HG03442 (cell line): ENCODE results near the gene ISL2.
"Not testable (repeated sequence)": the region's sequence is repeated elsewhere in the genome, so short reads cannot be mapped to it uniquely, and the experiment has no call there.

Source experiments
- ATAC-seq: cut with Tn5 transposase; IDR thresholded peaks from one replicate; pipeline ENCODE4 v1.9.1; 2021; ENCODE audit warnings: mild to moderate bottlenecking, moderate library complexity; ENCODE audit not compliant: unreplicated experiment

Gene ISL2

GRCh38 chr15:76336254-76337058 lies at the start of gene ISL2:
Gene ISL2 (plus strand): TSS chr15:76336773. CDS start chr15:76336884, 111 bp downstream.
- peak; percentile 51 for ATAC-seq

GRCh38 chr15:76289582-76289981 lies 47.0 kb upstream of the ISL2 start:
- no peak for ATAC-seq

GRCh38 chr15:76293361-76293760 lies 43.2 kb upstream of the ISL2 start:
- ATAC-seq, result no peak

GRCh38 chr15:76294463-76294862 lies 42.1 kb upstream of the ISL2 start:
- ATAC-seq, result not testable (repeated sequence)

- no peak for ATAC-seq
These were observed 39.7 kb upstream of the ISL2 start for GRCh38 chr15:76296849-76297248.

GRCh38 chr15:76297951-76298350 lies 38.6 kb upstream of the ISL2 start:
- ATAC-seq, result not testable (repeated sequence)

- no peak for ATAC-seq
These were observed 37.6 kb upstream of the ISL2 start for GRCh38 chr15:76298986-76299385.

GRCh38 chr15:76299786-76300185 lies 36.8 kb upstream of the ISL2 start:
- no peak for ATAC-seq

- no peak for ATAC-seq
These were observed 32.7 kb upstream of the ISL2 start for GRCh38 chr15:76303909-76304308.

- ATAC-seq, result no peak
These were observed 26.8 kb upstream of the ISL2 start for GRCh38 chr15:76309601-76310330.

GRCh38 chr15:76310475-76311099 lies 26.0 kb upstream of the ISL2 start:
- ATAC-seq, result peak; percentile 4

GRCh38 chr15:76311100-76311953 lies 25.2 kb upstream of the ISL2 start, which contains the start of gene ETFA:
Gene ETFA (minus strand): TSS chr15:76311469. CDS start chr15:76311388, 81 bp downstream.
- peak; percentile 98 for ATAC-seq

GRCh38 chr15:76312540-76313174 lies 23.9 kb upstream of the ISL2 start:
- ATAC-seq, result no peak

GRCh38 chr15:76313175-76313567 lies 23.4 kb upstream of the ISL2 start:
- not testable (repeated sequence) for ATAC-seq

GRCh38 chr15:76313731-76314130 lies 22.8 kb upstream of the ISL2 start:
- no peak for ATAC-seq

GRCh38 chr15:76320012-76320411 lies 16.6 kb upstream of the ISL2 start:
- ATAC-seq, result no peak

GRCh38 chr15:76321171-76321570 lies 15.4 kb upstream of the ISL2 start:
- ATAC-seq, result no peak

GRCh38 chr15:76321602-76322001 lies 15.0 kb upstream of the ISL2 start:
- no peak for ATAC-seq

GRCh38 chr15:76324066-76324465 lies 12.5 kb upstream of the ISL2 start:
- no peak for ATAC-seq

- ATAC-seq, result no peak
These were observed 10.9 kb upstream of the ISL2 start for GRCh38 chr15:76325704-76326103.
